SKM-1 (cell line): ENCODE results near the gene RASD2.

Experiments
- DNase-seq: peaks from one replicate; lab custom pipeline; 2025; ENCODE audit not compliant: unreplicated experiment; lab: John Stamatoyannopoulos, UW

Gene RASD2

GRCh38 chr22:35558719-35559118 lies 18.1 kb downstream of the RASD2 start:
- no peak for DNase-seq

DNA sequence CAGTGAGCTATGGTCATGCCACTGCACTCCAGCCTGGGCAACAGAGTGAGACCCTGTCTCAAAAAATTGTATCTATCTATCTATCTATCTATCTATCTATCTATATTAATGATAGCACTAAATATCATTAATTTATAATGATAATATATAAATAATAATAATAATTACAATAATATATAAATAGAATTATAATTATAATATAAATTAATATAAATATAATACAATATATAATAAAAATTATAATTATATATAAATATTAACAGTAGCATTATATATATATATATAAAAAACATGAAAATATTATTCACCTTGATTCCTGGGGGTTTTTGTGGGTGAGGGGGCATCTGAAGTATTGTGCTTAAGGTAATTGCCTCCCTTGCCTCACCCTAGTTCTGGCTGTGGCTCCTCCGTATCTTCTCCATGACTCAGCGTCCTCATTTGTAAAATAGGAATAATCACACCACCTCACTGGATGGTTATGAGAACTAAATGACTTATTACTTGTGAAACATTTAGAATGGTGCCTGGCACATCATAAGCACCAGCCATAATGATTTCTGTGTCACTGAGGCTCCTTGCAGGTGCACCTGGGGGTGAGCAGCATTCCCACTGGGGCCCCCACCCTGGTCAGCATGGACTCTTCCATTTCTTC lies 18.8 kb downstream of the RASD2 start:
- no peak for DNase-seq

- no peak for DNase-seq
Observed at GRCh38 chr22:35560366-35560765, 19.7 kb downstream of the RASD2 start.

- DNase-seq: no peak
Observed at GRCh38 chr22:35560824-35561223, 20.2 kb downstream of the RASD2 start.

DNA sequence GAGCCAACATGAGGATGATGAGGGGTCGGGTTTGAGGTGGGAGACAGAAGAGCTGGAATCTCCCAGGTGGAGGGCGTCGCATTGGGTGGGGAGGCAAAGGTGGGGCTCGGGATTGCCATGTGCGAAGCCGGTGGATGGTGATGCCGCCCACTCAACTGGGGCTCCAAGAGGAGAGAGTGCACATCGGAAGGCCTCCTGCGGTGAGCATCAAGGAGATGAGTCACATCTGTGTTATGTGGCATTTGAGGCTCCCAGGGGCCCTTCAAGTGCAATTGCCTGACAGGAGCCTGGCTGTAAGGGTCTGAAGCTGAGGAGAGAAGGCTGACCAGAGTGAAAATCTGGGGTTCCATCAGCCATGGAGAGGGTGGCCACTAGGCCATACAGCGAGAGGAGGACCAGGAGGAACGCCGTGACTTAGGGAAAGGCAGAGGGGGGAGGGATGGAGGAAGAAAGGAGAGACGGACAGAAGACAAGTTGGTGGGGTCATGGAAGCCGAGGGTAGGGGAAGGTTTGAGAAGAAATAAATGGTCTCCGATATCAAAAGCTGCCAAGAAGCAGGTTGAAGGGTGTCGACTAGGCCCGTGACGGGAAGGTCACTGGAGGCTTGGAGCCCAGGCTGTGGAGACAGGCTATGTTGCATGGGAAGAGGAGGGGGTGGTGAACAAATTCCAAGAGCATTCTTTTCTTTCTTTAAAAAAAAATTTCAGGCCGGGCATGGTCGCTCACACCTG lies 21.3 kb downstream of the RASD2 start:
- no peak for DNase-seq

DNA sequence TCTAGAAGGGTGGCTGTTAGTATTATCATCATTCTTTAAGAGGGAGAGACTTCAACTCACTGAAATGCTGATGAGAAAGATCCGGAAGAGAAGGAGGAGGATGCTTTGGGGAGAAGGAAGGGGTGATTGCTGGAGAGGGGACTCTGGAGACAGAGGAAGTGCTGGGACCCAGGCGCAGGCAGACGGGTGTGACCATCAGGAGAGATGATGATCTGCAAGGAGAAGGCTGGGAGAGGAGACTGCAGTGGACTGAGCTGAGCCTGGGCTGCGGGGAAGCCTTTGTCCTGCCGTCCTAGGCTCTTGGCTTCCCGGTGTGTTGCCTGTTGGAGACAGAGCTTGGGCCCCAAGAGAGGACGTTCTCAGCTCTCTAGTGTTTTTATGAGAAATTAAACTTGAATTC lies 22.6 kb downstream of the RASD2 start:
- DNase-seq: no peak

GRCh38 chr22:35564975-35565867 lies 24.6 kb downstream of the RASD2 start:
- DNase-seq: no peak

- no peak for DNase-seq
Observed at GRCh38 chr22:35567351-35568141, 26.9 kb downstream of the RASD2 start.

GRCh38 chr22:35568751-35569739 lies 28.4 kb downstream of the RASD2 start:
- DNase-seq: no peak

DNA sequence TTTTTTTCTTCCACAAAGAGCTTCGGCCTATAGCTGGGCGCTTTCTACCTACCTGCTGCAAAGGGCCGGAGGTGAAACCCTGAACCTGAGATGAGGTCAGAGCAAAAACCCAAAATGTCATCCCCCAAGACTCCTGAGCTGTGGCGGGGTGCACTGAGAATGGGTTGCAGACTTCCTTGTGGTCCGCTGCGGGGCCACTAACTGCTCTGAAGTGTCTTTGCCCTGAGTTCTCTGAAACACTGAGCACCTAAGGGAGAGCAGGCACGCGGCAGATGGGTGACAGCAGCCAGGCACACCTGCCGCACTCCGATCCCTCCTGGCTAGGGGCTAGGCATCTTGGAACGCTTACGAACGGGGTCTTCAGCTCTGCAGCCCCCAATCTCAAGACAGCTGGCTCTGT lies 29.3 kb downstream of the RASD2 start:
- DNase-seq: no peak

GRCh38 chr22:35570686-35571194 lies 30.1 kb downstream of the RASD2 start:
- no peak for DNase-seq

GRCh38 chr22:35572556-35572955 lies 31.9 kb downstream of the RASD2 start:
- no peak for DNase-seq

DNA sequence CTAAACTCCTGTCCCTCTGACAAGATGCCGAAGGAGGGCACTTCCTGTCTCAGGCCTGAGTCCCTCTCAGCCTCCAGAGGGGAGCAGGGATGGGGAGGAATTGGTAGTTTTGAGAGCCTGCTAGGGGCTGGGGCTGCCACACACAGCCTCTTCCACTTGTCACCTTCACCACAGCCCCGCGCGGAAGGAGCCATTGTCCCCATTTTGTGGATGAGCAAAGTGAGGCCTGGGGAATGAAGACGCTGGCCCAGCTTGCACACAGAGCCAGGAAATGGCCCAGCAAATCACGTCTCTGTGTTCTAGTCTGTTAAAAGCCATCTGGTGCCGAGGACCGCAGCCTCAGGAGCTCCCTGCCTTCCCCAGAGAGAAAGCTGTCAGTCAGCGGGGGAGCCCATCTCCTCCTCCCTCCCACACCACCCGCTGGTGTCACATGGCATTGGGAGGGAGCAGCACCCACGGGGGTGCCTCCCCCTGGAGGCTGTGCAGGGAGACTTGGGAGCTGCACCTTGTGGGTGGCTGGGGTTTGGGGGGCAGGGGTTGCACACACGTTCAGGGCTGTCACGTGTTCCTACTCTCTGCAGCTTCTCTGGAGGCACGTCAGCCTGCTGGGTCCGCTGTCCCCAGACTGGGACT lies 34.6 kb downstream of the RASD2 start:
- DNase-seq: no peak

- DNase-seq: no peak
Observed at GRCh38 chr22:35576671-35577070, 36.0 kb downstream of the RASD2 start.

DNA sequence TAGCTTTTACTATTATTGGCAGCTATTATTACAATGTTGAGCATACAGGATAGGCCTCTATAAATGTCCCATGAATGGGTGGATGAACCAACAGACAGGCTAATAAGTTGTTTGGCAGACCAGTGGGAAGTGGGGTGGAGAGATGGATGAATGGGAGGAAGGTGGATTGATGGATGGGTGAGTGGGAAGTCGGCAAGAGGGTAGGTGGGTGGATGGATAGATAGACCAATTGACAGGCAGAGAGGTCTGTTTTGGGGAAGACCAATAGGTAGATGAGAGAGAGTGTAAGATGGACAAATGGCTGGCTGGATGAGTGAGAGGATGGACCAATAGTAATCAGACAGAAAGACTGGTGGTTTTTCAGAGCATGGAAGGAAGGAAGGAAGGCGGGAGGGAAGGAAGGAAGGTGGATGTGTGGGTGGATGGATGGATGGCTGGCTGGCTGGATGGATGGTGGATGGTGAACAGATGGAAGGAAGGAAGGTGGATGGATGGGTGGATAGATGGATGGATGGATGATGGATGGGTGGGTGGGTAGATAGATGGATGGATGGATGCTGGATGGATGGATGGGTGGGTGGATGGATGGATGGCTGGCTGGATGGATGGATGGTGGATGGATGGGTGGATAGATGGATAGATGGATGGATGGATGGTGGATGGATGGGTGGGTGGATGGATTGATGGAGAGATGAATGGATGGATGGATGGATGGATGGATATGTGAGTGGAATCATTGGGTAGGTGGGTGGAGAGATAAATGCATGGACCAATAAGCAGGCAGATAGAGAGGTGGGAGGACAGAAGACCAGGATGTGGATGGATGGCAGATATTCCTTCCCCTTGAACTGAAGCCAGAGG lies 37.4 kb downstream of the RASD2 start:
- DNase-seq: no peak

- DNase-seq: no peak
Observed at GRCh38 chr22:35578836-35579575, 38.4 kb downstream of the RASD2 start.

DNA sequence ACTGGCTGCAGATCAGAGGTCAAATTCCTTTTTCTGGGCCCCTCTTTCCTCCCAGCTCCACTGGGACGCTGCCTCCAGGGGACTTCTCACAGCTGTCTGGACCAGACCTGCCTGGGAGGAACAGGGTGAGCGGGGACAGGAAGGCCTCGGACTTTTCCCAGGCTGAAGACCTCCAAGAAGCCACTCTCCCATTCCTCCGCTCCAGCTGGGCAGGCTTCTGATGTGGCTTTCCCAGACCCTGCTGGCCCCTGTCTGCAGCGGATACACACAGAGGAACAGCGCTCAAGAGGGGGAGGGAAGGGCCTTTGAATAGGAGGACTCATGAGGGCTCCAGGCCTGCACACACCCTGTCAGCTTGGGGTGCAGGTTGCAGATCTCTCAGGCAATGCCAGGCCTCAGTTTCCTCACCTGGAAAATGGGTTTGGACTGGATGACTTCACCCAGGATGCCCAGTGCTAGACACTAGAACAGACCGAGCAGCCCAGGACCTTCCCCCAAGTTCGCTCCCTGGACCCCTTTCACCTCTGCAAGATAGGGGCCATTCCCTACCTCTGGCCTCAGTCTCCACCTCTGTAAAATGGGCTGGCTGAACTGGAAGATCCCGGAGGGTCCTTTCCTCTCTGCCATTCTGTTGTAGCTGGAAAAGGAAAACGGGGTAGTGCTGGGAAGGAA lies 39.9 kb downstream of the RASD2 start:
- DNase-seq: no peak
